ENCODE results near the gene F8.
"Not testable (repeated sequence)": the region's sequence is repeated elsewhere in the genome, so short reads cannot be mapped to it uniquely, and the experiment has no call there.

GRCh38 chrX:154885057-154885456 lies 137.5 kb downstream of the F8 start:
- TF ChIP-seq EZH2 (IDR thresholded peaks at IDR 0.05); POLR2AphosphoS5 (IDR thresholded peaks at IDR 0.05; ENCODE audit: borderline replicate concordance, low read depth, low read length); FOXP2 (optimal IDR thresholded peaks at IDR 0.05; ENCODE audit: control extremely low read depth, extremely low read length, insufficient read depth): not testable (repeated sequence)

Data from SK-N-MC (cell line).